GM12872 (cell line): Measurements from ENCODE around the gene NOL9.

Experiments
- TF ChIP-seq, protein P1 (sequence below): IDR thresholded peaks from 3 replicates; pipeline ENCODE4 v1.5.1; 2011; ENCODE audit warnings: low read depth, mild to moderate bottlenecking, low read length, moderate library complexity; ENCODE audit not compliant: insufficient read depth

Gene NOL9

DNA sequence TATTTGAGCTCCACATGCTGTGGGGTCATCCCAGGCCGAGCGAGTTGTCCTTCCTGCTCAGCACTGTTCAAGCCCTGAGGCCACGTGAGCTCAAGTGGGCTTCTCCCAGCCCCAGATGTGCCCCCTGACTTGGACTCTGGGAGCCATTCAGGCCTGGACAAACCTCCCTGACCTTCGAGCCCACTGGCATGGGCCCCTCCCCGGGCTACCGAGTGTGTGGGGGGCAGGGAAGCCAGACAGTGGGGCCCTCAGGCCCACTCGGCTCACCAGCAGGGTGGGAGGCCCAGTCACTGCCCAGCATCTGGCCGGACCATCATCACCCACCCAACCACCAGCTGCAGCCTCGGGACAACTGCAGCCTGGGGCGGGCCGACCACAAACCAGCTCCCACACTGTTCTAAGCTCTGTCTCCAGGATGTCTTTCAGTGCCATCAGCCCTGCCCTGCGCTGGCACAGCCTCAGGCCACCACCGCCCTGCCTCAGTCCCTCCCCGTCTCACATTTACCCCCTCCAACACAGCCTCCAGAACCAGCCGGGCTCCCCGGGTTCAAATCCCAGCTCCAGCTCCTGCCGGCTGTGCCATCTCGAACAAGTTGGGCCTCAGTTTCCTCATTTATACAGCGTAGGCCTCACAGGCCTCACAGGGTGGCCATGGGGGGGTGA is 41.9 kb downstream of the NOL9 start:
- TF ChIP-seq, protein P1, sequence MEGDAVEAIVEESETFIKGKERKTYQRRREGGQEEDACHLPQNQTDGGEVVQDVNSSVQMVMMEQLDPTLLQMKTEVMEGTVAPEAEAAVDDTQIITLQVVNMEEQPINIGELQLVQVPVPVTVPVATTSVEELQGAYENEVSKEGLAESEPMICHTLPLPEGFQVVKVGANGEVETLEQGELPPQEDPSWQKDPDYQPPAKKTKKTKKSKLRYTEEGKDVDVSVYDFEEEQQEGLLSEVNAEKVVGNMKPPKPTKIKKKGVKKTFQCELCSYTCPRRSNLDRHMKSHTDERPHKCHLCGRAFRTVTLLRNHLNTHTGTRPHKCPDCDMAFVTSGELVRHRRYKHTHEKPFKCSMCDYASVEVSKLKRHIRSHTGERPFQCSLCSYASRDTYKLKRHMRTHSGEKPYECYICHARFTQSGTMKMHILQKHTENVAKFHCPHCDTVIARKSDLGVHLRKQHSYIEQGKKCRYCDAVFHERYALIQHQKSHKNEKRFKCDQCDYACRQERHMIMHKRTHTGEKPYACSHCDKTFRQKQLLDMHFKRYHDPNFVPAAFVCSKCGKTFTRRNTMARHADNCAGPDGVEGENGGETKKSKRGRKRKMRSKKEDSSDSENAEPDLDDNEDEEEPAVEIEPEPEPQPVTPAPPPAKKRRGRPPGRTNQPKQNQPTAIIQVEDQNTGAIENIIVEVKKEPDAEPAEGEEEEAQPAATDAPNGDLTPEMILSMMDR = no peak

DNA sequence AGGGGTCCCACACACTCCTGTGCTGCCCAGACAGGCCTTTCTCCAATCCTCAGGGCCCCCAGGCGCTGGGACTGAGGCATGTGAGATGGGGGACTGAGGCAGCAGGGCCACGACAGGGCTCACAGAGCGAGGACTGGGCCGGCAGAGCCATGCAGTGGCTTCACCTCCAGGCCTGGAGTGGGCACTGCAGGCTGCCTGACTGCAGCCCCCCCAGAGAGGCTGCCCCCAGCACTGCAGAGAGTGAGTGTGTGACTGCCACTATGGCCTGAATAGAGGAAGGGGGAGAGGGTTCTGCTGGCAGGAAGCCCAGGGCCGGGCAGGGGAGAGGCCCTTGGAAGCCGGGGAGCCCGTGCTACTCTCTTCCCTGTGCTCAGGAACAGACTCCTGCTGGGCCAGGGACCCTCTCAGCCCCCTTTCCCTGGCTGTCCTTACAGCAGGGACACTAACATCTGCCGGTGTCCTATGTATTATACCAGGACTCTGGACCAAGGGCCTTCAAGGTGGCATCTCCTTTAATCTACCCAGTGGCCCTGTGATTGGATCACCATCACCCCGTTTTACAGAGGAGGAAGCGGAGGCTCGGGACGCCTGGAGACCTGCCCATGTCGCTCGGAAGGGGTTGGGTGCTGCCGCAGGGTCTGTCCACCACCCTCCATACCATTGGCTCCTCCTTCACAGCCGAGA is 42.6 kb downstream of the NOL9 start:
- TF ChIP-seq, protein P1 = no peak

DNA sequence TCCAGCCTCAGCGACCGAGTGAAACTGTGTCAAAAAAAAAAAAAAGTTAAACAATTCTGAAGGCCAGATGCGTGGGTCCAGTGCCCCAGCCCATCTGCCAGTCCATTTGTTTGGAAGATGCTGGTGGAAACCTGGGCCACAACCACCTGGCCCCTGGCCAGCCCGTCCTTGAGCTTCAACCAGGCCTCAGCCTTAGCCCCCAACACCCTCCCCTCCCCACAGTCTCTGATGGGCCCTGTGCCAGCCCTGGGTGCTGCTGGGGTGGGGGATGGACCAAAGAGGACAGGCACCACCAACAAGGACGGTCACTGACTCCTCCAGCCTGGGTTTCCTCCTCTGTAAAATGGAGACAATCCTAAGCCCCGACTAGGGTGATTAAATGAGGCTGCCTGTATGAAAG is 43.3 kb downstream of the NOL9 start:
- TF ChIP-seq, protein P1 = no peak

DNA sequence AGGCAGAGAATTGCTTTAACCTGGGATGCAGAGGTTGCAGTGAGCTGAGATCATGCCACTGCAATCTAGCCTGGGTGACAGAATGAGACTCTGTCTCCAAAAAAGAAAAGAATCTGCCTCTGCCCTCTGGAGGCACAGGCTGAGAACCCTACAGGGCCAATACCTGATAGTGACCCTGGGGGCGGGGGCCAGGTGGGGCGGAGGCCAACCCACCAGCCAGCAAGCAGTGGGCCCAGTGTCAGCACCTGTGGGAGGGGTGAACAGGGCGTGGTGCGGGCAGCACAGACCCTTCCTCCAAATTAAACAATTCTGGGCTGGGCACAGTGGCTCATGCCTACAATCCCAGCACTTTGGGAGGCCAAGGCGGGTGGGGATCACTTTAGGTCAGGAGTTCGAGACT is 43.8 kb downstream of the NOL9 start:
- TF ChIP-seq, protein P1 = no peak

DNA sequence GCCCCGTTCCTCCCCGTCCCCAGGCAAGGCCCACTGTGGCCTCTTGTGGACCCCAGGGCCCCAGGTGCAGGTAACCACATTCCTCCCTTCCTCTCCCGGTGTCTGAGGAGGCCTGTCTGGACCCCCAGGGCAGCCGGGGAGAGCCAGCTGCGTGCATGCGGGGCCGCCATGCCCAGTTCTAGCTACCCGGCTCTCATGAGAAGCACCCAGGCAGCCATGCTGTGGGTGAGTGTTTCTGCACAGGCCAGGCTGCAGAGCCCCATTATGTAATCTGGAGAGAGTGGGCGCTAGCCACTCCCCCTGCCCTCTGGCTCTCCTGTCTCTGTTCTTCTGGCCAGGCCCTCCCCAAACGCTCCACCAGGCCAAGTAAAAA is 44.4 kb downstream of the NOL9 start:
- TF ChIP-seq, protein P1 = no peak

DNA sequence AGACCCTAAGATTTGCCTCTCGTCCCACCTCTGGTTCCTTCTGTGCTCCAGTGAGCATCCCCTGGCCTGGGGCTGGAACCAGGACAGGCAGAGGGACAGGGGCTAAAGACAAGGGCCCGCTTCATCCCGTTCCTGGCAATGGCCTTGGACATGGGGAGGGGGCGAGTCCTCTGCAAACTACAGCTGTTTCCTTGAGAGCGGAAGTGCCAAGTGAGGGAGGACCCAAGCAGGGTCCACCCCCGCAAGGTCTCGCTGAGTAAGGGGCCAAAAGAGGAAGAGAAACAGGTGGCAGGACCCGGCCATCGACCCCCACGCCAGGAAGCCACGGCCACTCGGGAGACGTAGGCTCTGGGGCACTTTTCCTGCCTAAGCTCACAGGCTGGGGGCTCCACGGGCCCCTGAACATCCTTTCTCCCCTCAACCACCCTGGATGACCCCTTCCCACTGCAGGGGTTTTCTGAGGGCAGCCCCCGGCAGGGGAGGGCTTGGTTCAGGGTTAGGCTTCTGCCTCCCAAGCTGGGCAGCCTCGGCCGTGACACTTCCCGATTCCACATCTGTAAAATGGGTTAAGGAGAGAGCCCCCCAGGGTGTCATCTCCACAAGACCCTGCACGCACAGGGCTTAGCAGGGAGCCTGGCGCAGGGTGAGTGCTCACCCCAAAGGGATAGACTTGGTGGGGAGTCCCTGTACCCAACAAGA is 44.9 kb downstream of the NOL9 start:
- TF ChIP-seq, protein P1 = no peak

DNA sequence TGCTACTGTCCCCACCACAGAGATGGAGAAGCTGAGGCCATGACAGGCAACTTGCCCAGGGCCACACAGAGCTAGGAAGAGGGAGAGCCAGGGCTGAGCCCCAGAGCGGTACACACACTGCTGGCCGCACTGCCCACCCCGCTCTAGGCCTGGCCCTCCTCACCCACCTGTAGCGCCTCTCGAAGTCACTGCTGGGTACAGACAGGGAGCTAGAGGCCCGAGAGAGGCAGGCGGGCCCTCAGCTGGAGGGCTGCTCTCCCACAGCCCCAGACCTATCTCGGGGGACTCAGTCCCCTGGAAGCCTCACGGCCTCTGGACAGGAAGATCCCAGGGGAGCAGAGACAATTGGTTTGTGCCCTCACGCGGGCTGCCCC is 45.5 kb downstream of the NOL9 start:
- TF ChIP-seq, protein P1 = no peak
